ENCODE measurements around the gene SYCP2L.
A peak's percentile ranks its signal among the peaks of the same experiment; 100 is the strongest.
"Not testable (repeated sequence)": the region's sequence is repeated elsewhere in the genome, so short reads cannot be mapped to it uniquely, and the experiment has no call there.

Gene SYCP2L

DNA sequence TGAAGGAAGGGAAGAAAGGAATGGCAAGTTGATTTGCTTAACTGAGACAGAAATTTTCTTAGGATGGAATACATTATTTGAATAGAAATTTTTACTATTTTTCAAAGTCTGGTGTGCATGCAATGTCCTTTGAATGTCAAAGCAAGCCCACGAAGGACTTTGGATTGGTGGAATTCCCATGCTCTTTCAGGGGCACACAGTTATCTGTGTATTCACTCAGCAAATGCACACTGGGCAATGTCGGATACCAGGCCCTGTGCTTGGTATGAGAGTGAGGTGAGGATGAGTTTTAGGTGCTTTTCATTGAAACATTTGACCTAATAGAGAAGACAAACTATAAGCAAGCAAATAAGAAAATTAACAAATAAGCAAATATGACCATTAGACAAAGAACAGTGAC, 73.3 kb downstream of the SYCP2L start:
- DNase-seq, result no peak

DNA sequence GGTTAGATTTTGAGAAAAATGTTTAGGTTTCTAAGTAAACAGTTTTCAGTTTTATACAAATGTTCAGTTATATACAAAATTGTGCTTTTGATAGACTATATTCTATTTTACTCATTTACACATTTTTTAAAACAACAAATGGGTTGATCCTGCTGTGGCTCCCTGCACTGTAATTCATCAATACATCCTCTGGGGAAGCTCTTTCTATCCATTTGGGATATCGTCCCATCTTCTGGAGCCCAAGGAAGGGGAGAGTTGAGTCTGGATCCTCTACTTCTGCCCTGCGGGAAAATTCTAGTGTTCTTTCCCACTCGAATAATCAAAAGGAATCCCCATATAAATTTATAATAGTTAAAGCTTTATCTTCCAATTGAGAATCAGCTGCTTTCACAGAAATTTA, 75.0 kb downstream of the SYCP2L start:
- no peak for DNase-seq

DNA sequence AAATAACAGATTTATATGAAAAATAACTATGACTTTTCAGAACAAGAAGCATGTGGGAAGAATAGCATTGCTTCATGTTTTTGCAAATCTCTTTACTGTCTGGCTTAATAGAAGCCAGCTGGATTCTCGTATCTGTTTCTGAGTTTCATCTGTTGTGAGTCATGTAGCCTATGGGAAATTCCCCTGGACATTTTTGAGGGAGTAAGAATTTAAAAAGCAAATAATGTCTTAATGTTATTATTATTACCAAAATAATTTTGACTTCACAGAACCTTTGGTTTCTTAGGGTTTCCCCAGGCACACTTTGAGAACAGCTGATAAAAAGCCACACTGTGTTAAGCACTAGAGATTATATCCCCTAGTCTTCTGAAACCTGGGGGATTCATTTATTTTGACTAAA, 75.8 kb downstream of the SYCP2L start:
- no peak for DNase-seq

DNA sequence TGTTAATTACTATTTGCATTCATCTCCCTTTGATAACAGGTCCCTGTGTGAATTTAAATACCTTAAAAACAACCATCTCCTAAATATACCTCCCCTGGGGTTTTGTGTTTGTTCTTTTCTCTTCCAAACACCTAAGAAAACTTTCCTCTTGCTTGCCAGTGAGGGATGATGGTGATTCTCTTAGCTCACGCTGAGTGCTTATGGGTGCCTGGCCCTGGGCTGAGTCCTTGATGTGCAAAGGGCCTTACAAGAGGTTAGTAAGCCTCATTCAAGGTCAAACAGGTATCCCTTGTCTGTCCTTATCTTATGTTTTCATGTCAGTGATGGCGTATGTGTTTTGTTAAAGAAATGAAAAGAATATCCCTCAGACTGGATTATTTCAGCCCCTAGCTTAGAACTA, 76.3 kb downstream of the SYCP2L start:
- no peak for DNase-seq

DNA sequence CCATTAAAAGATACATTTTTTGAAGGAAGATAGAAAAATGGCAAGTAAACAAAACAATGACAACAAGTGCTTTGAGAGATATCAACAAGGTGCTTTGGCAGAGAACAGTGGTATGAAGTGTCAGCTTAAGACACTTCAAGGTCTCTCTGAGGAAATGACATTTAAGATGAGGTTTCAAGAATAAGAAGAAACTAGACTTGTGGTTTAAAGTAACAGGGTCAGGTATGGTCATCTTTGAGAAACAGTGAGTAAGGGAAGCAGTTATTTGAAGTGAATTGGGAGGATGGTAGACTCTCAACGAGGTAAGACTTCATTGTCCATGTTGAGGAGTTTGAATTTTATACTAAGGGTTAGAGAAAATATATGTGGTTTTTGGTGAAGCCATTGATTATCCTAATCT, 77.8 kb downstream of the SYCP2L start:
- DNase-seq, result no peak

DNA sequence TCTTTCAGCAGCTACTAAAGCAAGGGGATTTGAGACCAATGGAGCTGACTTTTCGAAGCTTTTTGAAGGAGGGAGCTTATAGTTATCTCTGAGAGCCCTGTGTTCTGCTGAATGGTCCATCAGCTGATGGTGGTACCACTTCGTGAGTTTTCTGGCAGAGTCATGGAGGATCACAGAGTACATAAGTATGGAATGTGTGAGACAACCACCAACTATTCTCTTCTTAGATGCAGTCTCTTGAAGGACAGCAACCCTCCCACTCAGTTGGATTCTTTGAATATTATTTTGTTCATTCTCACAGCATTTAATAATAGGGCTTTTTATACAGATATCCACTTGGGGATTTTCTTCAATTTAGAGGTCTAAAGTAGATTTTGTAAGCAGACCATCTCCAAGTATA, 81.9 kb downstream of the SYCP2L start:
- no peak for DNase-seq

DNA sequence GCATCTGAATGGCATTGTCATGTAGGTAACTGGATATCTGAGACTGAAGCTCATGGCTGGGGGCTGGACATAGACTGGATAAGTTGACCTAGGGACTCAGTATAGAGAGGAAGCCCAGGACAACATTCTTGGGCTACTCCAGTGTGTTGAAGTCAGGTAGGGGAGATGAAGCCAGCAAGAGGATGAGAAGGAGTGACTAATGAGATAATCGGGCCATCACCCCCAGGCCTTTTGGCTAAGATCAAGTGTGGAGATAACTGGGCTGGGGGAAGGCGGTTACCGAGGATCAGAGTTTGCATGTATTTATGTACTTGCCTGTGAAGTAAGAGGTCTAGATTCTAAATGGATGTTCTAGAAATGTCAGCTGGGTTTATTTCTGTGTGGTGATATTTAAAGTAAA, 83.9 kb downstream of the SYCP2L start:
- no peak for DNase-seq

DNA sequence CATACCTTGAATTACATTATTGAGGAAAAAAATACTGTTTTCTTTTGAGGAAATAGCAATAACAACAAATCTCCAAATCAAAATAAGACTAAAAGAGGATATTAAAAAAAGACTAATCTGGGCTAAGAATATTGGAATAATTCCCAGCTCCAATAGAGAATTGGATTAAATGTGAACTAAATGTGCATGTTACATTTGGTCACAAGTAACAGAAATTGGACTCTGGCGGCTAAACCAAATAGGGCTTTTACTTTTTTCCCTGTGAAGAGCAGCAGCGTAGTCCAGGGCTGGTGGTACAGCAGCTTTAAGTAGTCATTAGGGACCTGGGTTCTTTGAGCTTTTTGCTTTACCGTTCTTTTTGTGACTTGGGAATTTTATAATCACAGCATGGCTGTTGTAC, 85.3 kb downstream of the SYCP2L start:
- no peak for DNase-seq

DNA sequence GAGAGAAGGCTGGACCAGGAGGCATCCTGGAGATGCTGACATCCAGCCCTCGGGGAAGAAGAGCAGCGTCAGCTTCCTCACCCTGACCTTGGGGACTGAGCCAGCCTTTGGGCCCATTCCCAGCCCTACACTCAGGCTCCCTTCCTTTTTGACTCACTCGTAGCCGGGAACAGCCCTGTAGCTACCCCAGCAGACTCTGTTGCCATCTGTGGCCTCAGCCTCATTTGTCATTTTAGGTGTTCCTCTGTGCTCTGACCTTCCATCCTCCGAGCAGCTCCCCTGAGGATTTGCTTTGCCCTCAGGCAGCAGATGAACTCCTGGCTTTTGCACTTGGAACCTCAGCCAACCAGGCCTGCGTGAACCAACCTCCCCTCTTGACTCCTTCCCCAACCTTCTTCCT, 89.7 kb downstream of the SYCP2L start:
- DNase-seq, result no peak

DNA sequence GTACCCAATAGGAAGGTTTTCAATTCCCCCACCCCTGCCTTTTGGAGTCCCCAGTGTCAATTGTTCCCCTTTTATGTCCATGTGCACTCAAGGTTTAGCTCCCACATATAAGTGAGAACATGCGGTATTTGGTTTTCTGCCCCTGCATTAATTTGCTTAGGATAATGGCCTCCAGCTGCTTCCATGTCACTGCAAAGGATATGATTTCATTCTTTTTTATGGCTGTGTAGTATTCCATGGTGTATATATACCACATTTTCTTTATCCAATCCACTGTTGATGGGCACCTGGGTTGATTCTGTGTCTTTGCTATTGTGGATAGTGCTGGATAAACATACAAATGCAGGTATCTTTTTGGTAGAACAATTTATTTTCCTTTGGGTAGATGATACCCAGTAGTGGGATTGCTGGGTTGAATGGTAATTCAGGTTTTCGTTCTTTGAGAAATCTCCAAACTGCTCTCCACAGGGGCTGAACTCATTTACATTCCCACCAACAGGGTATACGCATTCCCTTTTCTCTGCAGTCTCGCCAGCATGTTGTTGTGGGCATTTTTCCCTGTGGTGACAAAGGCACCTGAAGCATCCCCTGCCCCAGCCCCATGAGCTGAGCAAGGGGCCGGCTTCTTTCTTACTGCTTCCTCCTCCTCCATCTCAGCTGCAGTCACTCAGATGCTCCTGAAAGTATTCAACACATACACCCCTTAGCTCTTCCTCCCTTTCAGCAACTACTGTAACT, 90.5 kb downstream of the SYCP2L start:
- no peak for DNase-seq

DNA sequence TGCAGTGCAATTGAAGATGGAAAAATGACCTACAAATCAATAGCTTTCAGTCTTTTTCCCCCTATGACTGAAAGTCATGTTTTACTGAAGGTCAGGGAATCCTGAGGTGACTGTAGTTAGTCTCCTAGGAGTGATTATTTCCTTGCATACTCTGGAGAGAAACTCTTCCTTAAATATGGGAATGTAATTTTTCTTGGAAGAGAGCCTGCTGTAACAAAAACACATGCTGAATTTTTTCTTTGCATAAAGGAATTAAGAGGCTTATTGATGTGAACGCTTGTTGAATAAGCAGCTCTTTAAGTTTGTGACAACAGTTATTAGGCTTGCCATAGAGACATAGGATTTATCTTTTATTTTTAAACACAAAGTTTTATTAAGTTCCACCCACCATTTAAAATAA, 92.8 kb downstream of the SYCP2L start:
- no peak for DNase-seq

DNA sequence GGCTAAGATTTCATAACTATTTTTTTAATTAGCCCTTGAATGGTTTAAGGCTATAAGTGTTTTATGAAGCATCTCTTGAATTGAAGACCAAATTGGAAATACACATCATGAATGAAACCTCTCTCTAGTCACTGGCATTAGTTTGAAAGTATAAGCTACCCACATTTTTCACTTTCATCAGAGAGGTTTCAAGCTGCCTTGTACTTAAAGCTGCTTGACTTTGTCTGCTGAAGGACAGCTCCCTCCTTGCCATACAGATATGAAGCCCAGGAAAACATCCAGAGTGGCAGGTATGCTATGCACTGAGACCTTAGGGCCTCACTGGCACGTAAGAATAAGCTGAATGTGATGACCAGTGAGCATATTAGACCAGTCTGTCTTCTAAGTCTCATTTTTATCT, 94.6 kb downstream of the SYCP2L start:
- no peak for DNase-seq

DNA sequence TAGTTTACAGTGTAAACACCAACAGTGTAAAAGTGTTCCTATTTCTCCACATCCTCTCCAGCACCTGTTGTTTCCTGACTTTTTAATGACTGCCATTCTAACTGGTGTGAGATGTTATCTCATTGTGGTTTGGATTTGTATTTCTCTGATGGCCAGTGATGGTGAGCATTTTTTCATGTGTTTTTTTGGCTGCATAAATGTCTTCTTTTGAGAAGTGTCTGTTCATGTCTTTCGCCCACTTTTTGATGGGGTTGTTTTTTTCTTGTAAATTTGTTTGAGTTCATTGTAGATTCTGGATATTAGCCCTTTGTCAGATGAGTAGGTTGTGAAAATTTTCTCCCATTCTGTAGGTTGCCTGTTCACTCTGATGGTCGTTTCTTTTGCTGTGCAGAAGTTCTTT, 98.1 kb downstream of the SYCP2L start:
- not testable (repeated sequence) for DNase-seq

DNA sequence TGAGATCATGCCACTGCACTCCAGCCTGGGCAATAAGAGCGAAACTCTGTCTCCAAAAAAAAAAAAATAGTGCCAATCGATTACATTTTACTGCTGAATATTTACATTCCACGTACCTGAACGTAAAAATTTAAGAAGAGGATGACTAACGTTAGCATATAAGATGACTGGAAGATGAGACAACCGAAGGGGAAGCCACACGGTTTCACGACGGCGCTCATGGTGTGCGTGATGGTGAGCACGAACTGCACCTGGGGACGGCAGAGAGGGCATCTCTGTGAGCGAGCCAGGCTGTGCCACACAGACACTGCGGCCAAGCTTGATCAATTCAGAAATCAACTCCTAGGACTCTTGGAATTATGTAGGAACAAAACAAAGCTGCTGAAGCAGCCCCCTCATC, 102.7 kb downstream of the SYCP2L start:
- DNase-seq, result no peak

DNA sequence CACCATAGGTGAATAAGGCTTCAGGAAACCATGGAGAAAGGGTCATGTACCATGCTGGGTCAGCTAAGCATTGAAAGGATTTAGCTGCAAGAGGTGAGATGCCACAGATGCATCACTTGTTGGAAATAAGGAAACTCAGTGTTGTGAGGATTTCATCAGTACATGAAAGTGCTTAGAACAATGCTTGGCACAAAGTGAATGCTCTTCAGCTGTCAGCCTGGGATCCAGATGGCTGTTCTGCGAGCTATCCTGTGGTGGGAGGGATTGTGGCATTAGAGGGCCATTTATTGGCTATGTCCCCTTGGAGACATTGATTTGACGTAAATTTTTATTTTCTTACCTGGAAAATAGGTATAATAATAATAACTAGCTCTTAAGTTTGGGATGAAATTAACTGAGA, 104.3 kb downstream of the SYCP2L start:
- no peak for DNase-seq

DNA sequence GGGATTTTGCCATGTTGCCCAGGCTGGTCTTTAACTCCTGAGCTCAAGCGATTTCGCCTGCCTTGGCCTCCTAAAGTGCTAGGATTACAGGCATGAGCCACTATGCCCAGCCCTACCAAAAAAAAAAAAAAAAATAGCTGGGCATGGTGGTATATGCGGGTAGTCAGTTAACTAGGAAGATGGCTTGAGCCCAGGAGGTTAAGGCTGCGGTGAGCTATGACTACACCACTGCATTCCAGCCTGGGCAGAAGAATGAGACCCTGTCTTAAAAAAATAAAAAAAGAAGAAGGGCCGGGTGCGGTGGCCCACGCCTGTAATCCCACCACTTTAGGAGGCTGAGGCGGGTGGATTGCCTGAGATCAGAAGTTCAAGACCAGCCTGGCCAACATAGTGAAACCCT, 107.0 kb downstream of the SYCP2L start:
- DNase-seq, result no peak

DNA sequence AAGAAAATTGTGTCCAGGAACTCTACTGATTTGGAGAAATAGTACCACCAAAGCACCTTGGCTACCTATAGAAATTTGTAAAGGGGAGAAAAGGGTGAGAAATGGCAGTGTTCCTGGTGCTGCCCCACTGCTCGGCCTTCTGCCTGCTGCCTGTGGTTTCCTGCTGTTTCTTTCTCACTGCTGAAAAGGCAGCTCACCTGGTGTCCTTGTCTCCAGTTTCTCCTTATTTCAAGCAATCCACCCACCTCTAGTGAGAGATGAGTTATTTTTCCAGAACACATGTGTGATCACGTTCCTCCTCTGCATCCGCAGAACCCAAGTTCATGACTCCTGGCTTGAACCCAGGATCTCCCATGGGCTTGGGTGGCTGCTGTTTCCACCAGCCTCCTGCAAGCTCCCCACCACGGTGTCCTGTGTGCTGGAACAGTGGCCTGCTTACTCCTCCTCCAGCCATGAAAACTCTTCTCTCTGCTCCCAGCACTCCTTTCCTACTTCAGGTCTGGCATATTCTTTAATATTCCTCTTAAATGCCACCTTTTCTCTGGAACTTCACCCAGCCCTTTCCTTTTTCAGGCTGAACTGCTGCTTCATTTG, 108.4 kb downstream of the SYCP2L start:
- DNase-seq, result no peak

DNA sequence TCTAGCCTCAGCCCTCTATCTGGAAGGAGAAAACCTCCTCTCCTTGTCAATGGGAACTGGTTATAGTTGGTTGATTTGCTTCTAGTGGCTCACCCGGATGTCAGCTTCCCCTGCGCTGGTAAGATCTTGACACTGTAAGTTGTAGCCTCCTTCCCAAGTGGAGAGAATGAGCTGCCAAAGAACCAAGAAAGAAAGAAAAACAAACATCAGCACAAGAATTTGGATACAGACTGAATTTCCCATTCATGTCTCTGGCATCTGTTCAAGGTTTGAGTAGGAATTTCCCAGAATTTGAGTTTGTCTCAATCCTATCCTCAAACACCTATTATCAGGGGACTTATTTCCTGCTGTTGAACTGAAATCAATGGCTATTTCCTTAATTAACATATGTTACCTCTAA, 113.1 kb downstream of the SYCP2L start:
- DNase-seq, result no peak

DNA sequence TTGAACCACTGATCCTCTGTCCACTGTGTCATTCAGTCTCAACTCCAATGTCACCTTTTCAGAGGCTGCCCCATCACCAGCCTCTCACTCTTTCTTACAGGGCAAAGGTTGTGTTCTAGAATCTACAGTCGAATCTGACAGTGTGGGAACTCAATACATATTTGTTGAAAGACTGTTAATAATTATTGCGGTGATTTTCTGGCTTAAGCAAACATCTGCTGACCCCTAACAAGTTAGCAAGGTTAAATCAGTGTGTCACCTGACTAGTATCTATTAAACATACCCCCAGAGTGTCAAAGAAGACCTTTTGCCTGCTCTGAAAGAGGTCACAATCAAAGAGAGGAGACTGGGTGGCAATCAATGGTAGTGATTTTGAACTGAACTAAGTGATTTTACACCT, 115.3 kb downstream of the SYCP2L start:
- no peak for DNase-seq

DNA sequence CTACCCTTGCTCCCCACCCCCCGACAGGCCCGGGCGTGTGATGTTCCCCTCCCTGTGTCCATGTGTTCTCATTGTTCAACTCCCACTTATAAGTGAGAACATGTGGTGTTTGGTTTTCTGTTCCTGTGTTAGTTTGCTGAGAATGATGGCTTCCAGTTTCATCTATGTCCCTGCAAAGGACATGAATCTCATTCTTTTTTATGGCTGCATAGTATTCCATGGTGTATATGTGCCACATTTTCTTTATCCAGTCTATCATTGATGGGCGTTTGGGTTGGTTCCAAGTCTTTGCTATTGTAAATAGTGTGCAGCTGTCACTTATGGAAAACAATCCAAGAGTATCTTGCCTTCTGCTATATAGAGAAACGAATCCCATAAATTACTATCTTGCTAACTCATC, 116.4 kb downstream of the SYCP2L start:
- DNase-seq, result not testable (repeated sequence)

DNA sequence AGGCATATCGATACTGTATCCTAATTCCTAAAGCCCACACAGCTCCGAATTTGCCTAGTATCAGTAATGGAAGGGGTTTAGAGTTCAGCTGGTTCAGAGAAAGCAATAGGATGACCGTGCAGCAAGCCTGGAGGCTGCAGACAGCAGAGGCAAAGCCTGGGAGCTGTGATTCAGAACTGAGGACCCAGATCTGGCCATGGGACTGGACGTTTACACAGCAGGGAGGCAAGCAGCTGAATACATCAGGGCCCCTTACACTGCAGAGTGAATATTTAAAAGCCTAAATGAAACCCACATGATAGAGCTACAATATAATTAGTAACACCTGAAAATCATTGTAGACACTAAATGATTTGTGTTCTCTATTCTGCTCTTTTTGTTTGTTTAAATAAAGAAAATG, 119.2 kb downstream of the SYCP2L start:
- peak; percentile 6 for DNase-seq

DNA sequence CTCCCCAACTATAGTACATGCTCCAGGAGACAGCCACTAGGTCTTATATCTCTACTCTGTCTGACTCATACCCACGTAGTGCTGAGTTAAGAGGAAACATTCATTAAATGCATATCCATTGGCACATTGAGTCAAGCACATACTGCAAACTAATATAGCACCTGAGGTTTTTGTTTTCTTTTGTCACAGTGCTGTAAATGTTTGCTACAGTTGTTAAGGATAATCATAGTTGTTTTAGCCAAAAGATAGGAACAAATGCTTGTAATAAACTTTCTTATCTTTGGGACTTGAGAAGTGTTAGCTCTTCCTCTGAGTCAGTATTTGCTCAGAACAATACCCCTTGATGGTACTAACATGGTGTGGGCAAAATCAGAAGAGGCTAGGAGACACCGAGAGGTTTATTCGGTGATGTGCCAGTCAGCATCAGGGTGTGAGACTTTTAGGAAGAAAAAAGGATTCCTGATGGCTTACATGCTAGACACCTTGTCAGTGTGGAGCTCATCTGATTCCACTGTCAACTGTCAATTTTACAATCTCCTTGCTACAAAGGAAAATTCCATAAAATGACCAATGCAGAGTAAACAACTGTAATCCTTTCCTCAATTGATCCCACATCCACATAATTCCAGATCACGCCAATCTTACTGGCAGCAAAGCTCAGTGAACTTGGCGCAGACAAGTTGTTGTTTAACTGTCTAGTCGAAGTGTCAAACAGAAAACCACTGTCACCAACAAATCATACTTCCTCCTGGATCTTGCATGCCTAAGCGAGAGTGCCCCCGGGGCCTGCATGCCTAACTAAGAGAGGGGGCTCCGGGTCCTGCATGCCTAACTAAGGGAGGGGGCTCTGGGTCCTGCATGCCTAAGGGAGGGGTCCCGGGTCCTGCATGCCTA, 121.1 kb downstream of the SYCP2L start:
- DNase-seq, result peak; percentile 63

DNA sequence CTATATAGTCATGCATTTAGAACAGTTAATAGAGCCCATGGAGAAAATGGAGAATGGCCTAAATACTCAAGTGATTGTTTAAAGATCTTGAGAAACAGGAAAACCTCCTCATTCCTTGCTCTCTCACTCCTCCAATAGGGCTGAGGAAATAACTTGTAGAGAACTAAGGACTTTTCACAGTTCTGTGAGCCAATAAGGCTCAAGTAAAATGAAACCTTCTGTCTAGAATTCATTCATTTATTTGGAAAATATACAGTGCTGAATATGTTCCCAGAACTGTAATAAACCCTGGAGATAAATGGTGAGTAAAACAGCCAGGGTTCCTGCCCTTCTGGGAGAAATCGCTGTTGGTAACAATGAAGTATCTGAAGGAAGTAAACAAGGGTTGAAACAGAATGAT, 122.0 kb downstream of the SYCP2L start:
- DNase-seq, result no peak

DNA sequence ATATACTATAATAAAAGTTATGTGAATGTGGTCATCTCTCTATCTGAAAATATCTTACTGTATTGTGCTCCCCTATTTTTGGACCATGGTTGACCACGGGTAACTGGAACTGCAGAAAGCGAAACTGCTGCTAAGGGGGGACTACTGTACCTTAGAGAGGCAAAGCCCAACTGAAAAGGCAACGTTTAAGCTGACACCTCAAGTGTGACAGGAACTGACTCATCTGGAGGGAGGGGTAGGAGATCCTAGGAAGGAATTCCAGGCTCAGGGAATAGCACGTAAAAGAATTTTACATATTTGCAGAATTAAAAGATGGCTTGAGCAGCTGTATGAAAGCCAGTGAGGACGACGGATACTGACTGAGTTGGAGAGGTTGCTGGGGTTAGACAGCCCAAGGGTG, 122.5 kb downstream of the SYCP2L start:
- peak; percentile 43 for DNase-seq

Data from DMS53 (cell line).